Activated CD8-positive, alpha-beta T cell treated with anti-CD3 and anti-CD28 coated beads for 36 hours (primary cell): ENCODE measurements around the gene FLOT2. TPM values are rescaled to one million over a fixed set of nuclear protein-coding genes. Genes with fewer than 3 reads are reported as not detected.

Source experiments
- ATAC-seq: fragments of 200-7000 bp; cut with Tn5 transposase; one replicate; pipeline ENCODE4 v1.10.0; 2021; ENCODE audit warnings: mild to moderate bottlenecking, moderate library complexity
- CTCF ChIA-PET: fragments of 350-600 bp; sonication (Branson Sonifier 250); formaldehyde crosslinking; loops from one replicate; lab custom pipeline; 2021; ENCODE audit warnings: antibody characterized with exemption; lab: Charles Lee
- POLR2A ChIA-PET: fragments of 350-600 bp; sonication (Branson Sonifier 250); formaldehyde crosslinking; loops from one replicate; lab custom pipeline; 2021; ENCODE audit warnings: antibody characterized with exemption; lab: Charles Lee
- DNase-seq: peaks from one replicate; pipeline ENCODE4 v3.0.0-alpha.2; 2020
- H3K27ac Mint-ChIP-seq: one replicate; pipeline ENCODE4 v1.8.0; 2021; ENCODE audit warnings: mild to moderate bottlenecking, mixed read lengths
- H3K27me3 Mint-ChIP-seq: one replicate; pipeline ENCODE4 v1.8.0; 2021; ENCODE audit warnings: mixed read lengths
- H3K36me3 Mint-ChIP-seq: one replicate; pipeline ENCODE4 v1.8.0; 2021; ENCODE audit warnings: low read depth, mixed read lengths
- H3K4me1 Mint-ChIP-seq: one replicate; pipeline ENCODE4 v1.8.0; 2021; ENCODE audit warnings: low read depth, mixed read lengths
- H3K4me3 Mint-ChIP-seq: one replicate; pipeline ENCODE4 v1.8.0; 2021; ENCODE audit warnings: mild to moderate bottlenecking, moderate library complexity, mixed read lengths
- H3K9me3 Mint-ChIP-seq: one replicate; pipeline ENCODE4 v1.8.0; 2021; ENCODE audit warnings: mixed read lengths
- intact Hi-C: fragments of 100-400 bp; cut with micrococcal nuclease; formaldehyde crosslinking; loops from one replicate; pipeline ENCODE4 v1.10.0; 2022
- total RNA-seq, 2 experiments: library from RNA; stranded (reverse); gene quantifications; one replicate each; pipeline ENCODE4 v1.2.3, GENCODE V29; 2021
- TF ChIP-seq, protein P1 (sequence below): fragments of 200-600 bp; IDR thresholded peaks from one replicate; pipeline ENCODE4 v1.8.0; 2022; ENCODE audit warnings: antibody characterized with exemption, mild to moderate bottlenecking

Gene FLOT2
- total RNA-seq, 2 experiments from 2014 or later: 59.7 to 60.1 TPM

DNA sequence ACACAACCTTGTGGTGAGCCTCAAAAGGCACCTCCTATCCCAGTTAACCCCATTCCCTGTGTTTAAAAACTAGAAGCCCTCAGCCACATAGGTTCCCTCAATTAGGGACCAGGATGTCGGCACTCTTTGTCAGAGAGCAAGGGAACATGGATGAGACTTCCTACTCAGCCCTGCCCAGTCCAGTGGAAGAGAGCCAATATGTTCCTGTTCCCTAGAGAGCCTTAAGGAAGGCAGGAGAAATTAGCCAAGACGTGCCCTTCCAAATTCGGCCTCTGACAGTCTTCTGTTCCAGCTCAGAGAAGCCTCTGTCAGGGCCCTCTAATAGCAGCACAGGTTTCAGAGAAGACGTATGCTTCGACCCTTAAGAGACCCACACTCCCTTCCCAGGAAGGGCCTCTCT lies 19.9 kb upstream of the FLOT2 start:
- Mint-ChIP-seq H3K4me1 (peaks cover 15% of the 10 kb centered on the region), H3K27ac (peak overlapping the region; percentile 11), H3K4me3 (no peak overlapping the region), H3K27me3 (no peaks in the 10 kb centered on the region), H3K36me3 (peaks cover 74% of the 10 kb centered on the region), H3K9me3 (peaks cover 4% of the 10 kb centered on the region)
- no peak for ATAC-seq
- intact Hi-C loops: no loop called here
- ChIA-PET POLR2A (interaction anchor here (0.7 to 3.0 kb wide), 3 partner anchors 8 to 190 kb away, joined by 3 to 15 read pairs (median 5); partner anchors contain the start of gene FLOT2), CTCF (interaction anchor here (0.9 to 5.9 kb wide), 16 partner anchors 10 to 249 kb away, joined by 3 to 56 read pairs (median 5); partner anchors contain the start of genes DHRS13, NEK8 and PHF12)
- DNase-seq: no peak
- TF ChIP-seq, protein P1, sequence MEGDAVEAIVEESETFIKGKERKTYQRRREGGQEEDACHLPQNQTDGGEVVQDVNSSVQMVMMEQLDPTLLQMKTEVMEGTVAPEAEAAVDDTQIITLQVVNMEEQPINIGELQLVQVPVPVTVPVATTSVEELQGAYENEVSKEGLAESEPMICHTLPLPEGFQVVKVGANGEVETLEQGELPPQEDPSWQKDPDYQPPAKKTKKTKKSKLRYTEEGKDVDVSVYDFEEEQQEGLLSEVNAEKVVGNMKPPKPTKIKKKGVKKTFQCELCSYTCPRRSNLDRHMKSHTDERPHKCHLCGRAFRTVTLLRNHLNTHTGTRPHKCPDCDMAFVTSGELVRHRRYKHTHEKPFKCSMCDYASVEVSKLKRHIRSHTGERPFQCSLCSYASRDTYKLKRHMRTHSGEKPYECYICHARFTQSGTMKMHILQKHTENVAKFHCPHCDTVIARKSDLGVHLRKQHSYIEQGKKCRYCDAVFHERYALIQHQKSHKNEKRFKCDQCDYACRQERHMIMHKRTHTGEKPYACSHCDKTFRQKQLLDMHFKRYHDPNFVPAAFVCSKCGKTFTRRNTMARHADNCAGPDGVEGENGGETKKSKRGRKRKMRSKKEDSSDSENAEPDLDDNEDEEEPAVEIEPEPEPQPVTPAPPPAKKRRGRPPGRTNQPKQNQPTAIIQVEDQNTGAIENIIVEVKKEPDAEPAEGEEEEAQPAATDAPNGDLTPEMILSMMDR: no peak

DNA sequence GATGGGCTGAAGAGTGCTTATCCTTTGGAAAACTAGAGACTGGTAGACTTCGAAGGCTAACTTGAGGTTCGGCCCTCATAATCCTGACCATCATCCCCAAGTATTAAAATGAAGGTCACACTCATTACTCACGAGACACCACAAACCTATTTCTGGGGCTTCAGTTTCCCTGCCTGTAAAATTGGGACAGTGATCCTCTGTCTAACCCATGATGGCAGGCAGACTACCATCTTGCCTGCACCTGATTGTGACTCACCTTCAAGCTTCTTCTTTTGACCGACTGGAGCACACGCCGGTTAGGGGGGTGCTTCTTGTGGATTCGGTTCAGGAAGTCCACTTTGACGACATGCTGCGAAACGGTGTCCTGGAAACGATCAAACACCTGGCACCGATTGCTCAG lies 19.5 kb upstream of the FLOT2 start:
- ChIA-PET CTCF (interaction anchor here (0.7 to 5.9 kb wide), 24 partner anchors 10 to 248 kb away, joined by 3 to 56 read pairs (median 5); partner anchors contain the start of genes DHRS13, NEK8 and PHF12), POLR2A (interaction anchor here (0.7 to 3.0 kb wide), 3 partner anchors 9 to 190 kb away, joined by 3 to 15 read pairs (median 6); no protein-coding TSS in a partner anchor)
- TF ChIP-seq, protein P1: no peak
- Mint-ChIP-seq H3K27me3 (no peaks in the 10 kb centered on the region), H3K9me3 (peaks cover 4% of the 10 kb centered on the region), H3K36me3 (peaks cover 78% of the 10 kb centered on the region), H3K4me3 (no peak overlapping the region), H3K4me1 (peaks cover 15% of the 10 kb centered on the region), H3K27ac (no peak overlapping the region)
- ATAC-seq: no peak
- no peak for DNase-seq
- intact Hi-C loops: no loop called here

DNA sequence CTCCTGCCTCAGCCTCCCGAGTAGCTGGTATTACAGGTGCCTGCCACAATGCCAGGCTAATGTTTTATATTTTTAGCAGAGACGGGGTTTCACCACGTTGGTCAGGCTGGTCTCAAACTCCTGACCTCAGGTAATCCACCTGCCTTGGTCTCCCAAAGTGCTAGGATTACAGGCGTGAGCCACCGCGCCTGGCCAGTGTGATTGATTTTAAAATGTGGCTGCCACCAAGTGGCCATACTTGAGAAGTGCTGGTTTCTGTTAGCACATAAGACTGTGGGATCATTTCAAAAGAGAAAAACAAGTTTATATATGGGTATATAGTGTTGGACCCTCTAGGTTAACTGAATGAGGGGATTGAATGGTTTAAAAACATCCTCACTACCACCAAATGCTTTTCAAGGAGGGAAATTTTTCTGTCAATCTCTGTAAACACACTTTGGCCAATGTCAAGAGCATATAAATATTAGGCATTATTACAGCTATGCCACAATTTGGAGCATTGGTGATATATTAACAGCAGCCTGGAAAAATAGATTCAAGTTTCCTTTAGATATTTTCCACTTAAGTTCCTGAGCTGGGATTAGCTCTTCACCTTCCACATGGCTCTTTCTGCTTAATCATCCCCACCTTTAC lies 18.9 kb upstream of the FLOT2 start:
- DNase-seq: peak; percentile 65
- H3K27me3 Mint-ChIP-seq: no peaks in the 10 kb centered on the region
- H3K9me3 Mint-ChIP-seq: peaks cover 4% of the 10 kb centered on the region
- peaks cover 15% of the 10 kb centered on the region for H3K4me1 Mint-ChIP-seq
- H3K27ac Mint-ChIP-seq: no peak overlapping the region
- peaks cover 76% of the 10 kb centered on the region for H3K36me3 Mint-ChIP-seq
- ATAC-seq: peak; percentile 79
- H3K4me3 Mint-ChIP-seq: no peak overlapping the region
- TF ChIP-seq, protein P1: peak; percentile 79
- intact Hi-C loops: no loop called here
- ChIA-PET CTCF (interaction anchor here (0.6 to 5.9 kb wide), 23 partner anchors 10 to 248 kb away, joined by 3 to 56 read pairs (median 5); partner anchors contain the start of genes DHRS13 and NEK8), POLR2A (interaction anchor here (2.0 to 3.0 kb wide), 2 partner anchors 9 to 13 kb away, joined by 6 to 15 read pairs; no protein-coding TSS in a partner anchor)

DNA sequence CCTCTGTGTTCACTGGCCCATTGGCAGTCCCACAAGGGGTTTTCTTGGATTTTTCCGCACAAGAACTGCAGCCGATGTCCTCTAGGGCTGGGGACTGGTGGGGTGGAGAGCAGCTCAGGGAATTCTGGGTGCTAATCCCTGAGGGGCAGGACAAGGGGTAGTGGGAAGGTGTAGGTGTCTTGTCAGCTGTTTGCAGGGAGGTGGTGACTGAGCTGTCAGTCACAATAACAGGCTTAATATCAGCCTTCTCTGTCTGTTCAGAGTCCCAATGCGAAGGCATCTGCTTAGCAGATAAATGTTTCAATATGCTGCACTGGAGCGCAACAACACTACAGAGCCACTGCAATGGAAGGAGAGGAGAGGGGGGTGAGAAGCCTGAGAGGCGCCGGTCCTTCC lies 15.4 kb upstream of the FLOT2 start:
- CTCF ChIA-PET: interaction anchor here (0.8 to 3.6 kb wide), 13 partner anchors 8 to 186 kb away, joined by 3 to 15 read pairs (median 4); partner anchors contain the start of genes DHRS13 and TLCD1
- intact Hi-C loops: no loop called here
- H3K27ac Mint-ChIP-seq: no peak overlapping the region
- no peak overlapping the region for H3K4me3 Mint-ChIP-seq
- peaks cover 13% of the 10 kb centered on the region for H3K4me1 Mint-ChIP-seq
- TF ChIP-seq, protein P1: no peak
- no peak for ATAC-seq
- POLR2A ChIA-PET: interaction anchor here (1.5 to 2.1 kb wide), 2 partner anchors 36 to 71 kb away, joined by 5 to 6 read pairs; partner anchors contain the start of gene FAM222B
- H3K36me3 Mint-ChIP-seq: peaks cover 74% of the 10 kb centered on the region
- H3K27me3 Mint-ChIP-seq: no peaks in the 10 kb centered on the region
- DNase-seq: no peak
- peaks cover 4% of the 10 kb centered on the region for H3K9me3 Mint-ChIP-seq
